Measurements from ENCODE around the gene ALAS2.
"Not testable (repeated sequence)": the region's sequence is repeated elsewhere in the genome, so short reads cannot be mapped to it uniquely, and the experiment has no call there.

ALAS2 gene

GRCh38 chrX:55004231-55004630 lies 26.5 kb downstream of the ALAS2 start:
- no peak for DNase-seq

DNA sequence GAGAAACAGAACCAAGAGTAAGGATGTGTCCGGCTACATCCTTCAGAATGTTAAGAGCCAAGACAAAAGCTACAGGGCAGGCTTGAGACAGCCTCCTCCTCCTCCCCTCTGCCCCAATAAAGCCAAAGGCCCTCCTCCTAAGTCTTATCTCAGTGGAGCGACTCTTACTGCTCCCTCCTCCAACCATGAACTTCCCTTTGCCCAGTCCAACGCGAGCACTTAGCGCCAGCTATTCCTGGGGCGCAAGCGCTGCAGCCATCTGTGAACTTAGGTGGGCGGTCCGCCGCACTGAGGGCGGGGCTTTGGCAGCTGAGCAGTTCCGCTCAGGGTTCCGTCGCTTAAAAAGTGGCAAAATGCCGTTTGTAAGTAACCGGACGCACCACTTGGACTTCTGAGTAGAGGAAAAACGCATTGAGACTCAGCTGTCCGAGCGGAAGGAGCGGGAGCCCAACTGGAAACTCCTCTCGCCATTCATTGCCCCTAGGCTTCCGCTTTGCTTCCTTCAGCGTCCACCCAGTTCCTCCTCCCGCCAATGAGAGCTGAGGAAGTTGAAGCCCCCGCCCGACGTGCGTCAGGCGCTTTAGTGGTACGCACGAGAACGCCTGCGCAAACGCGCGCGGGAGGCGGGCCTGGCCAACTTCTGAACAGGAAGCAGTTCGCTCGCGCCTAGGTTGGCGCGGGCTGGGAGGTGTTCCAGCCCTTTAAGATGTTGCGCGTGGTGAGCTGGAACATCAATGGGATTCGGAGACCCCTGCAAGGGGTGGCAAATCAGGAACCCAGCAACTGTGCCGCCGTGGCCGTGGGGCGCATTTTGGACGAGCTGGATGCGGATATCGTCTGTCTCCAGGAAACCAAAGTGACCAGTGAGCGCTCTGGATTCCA lies 30.8 kb downstream of the ALAS2 start, which contains the start of gene APEX2:
Gene APEX2, plus strand, starts transcription at position 647 of the 882 bp plus-strand sequence. Its CDS starts 60 bp downstream, at position 707.
- DNase-seq: peak; percentile 84

GRCh38 chrX:54995621-54996020 lies 35.2 kb downstream of the ALAS2 start:
- DNase-seq: no peak

GRCh38 chrX:54994668-54995351 lies 36.0 kb downstream of the ALAS2 start:
- DNase-seq: no peak

- no peak for DNase-seq
These were observed 36.7 kb downstream of the ALAS2 start, which contains the start of gene PFKFB1 for GRCh38 chrX:54994099-54994498. TSS of gene PFKFB1 (minus strand) at chrX:54994188. CDS start at chrX:54994007, 181 bp downstream.

DNA sequence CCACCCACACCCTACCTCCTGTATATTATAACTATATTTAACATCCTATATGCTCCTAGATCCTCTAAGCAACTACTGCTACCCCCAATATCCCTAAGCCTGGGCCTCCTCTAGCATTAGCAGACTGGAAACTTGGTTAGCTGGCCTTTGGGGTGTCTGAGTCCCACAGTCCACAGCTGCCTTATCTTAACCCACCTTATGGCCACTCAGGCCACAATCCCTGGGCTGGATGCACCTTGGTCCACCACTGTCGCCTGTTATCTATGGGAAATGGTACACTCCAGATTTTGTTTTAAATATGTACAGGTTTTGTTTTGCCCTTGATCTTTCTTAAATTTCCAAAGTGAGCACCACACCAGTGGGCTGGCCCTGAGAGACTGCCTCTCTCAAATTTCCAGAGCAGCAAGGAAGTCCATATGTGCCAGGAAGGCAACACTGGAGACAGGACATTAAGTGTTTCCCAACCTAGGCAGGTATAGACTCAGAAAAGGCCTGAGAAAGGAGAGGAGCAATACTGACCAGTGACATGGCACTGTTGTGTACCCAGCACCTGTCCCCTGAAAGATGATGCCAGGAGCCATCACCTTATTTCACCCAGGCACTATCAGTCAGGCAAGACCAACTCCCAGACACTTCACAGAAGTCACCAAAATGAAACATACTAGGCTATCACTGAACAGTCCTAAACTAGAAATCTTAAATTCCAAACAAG lies 37.7 kb downstream of the ALAS2 start:
- no peak for DNase-seq

DNA sequence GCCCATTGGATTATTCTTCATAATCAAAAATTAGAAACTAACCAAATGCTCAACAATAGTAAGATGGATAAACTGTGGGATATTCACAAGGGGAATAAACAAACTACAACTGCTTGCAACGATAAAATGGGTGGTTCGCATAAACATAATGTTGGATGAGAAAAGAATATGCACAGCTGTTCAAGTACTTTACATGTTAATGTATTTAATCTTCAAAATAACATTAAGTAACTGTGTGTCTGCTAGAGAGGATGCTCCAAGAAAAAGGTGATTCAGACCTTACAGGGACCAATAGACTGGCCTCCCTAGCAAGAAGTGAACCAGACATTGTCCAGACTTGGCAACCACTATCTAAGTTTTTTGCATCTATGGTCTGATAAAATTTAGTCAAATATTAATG lies 39.1 kb downstream of the ALAS2 start:
- no peak for DNase-seq

DNA sequence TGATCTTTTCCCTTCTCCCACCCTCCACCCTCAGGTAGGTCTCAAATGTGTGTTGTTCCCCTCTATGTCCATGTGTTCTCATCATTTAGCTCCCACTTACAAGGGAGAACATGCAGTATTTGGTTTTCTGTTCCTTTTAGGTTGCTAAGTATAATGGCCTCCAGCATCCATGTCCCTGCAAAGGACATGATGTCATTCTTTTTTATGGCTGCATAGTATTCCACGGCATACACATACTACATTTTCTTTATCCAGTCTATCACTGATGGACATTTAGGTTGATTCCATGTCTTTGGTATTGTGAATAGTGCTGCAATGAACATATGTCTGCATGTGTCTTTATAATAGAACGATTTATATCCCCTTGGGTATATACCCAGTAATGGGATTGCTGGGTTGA lies 47.5 kb downstream of the ALAS2 start:
- not testable (repeated sequence) for DNase-seq

DNA sequence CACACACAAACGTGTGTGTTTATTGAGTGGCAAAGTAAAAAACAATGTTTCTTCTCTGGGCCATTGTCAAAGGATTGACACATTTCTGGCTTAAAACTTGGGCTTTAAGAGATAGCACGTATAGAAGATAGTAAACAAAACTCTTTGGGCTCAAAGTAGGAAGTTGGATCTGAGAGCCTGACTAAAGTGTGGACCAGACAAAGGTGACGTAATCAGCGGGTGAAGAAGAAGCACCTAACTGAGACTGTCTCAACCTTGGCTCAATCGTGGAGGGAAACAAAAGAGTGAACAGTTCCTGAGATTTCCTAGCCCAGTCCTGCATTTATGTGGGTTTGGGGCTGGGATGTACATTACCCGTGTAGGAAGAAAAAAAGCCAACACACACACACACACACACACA lies 50.4 kb downstream of the ALAS2 start:
- DNase-seq: no peak

GRCh38 chrX:54979432-54979831 lies 51.3 kb downstream of the ALAS2 start:
- DNase-seq: no peak

DNA sequence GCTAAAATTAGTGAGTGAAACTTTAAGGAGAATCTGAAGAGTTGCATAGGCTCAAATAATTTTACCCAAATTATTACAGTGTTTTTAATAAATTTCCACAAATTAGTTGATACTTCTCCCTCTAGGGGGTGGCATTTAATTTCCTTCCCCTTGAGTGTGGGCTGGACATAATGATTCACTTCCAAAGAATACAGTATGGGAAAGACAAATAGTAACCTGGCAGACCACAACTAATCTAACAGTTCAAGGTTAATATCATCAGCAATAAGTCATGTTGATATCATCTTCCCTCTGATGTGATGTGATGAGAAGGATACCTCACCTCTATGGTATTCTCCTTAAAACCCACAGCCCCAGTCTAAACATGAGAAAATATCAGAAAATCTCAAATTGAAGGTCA lies 52.3 kb downstream of the ALAS2 start:
- no peak for DNase-seq

DNA sequence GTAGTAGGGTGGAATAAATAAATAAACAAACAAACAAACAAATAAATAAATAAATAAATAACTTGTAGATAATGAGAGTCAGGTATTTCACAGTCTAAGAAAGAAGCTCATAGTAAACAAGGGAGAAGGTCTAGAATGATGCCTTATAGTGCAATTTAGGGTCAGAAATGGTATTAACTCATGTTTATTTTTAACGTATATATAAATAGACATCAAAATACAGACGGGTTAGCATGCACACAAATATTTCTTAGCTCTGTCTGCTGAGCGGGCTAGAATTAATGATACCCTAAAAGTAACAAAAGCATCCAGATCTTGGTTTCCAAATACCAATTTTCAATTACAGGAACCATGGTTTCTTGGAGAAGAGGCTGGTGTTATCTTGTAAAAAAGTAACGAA lies 53.4 kb downstream of the ALAS2 start:
- no peak for DNase-seq

DNA sequence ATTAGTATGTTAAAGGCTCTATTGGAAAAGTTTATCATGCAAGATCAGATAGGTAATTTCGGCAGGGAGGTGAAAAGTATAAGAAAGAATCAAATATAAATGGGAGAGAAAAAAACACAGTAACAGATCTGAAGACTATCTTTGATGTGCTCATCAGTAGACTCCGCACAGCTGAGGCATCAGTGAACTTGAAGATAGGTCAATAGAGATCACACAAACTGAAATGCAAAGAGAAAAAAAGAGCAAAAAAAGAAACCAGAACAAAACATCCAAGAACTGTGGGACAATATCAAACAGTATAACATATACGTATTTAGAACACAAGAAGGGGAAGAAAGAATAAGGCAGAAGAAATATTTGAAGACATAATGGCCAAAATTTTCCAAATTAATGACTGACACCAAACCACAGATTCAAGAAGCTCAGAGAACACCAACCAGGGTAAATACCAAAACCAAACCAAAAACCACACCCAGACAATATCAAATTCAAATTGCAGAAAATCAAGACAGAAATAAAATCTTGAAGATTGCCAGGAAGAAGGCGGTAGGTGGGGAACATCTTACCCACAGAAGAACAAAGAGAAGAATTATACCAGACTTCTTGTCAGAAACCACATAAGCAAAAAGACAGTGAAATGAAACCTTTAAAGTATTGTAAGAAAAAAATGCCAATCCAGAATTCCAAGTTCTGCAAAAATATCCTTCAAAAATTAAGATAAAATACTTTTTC lies 65.8 kb downstream of the ALAS2 start:
- no peak for DNase-seq

DNA sequence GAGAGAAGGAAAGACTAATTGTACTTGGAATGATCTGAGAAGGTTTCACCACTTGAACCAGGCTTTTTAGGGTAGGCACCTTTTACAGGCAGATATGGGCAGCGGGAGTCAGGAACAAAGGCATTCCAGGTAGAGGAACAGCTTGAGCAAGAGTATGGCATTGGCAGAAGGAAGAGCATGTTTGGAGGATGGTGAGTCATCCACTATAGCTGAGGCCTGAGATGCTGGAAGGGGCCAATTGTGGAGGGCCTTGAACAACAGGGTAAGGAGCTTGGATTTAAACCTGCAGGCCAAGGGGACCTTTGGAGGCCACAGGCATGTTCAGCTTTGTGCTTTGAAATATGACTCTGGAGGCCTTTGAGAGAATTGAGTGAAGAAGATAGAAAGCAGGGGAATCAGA lies 69.0 kb downstream of the ALAS2 start:
- no peak for DNase-seq

All from activated T-cell treated with anti-CD3 and anti-CD28 coated beads, Interleukin-2, amount 50 U/mL, for 1 hour (primary cell).